ENCODE results near the gene PON2.

- no peak for TF ChIP-seq CTCF (IDR thresholded peaks at IDR 0.05; ENCODE audit: insufficient read depth, low read depth, low read length)
- no peak for TF ChIP-seq EZH2 (IDR thresholded peaks at IDR 0.05; ENCODE audit: insufficient read depth, low read length)
Observed at GRCh38 chr7:95405800-95406199, 29.0 kb downstream of the PON2 start.

All from astrocyte (in vitro differentiated cells and primary cell).